Ovary (tissue), 3 donors: Measurements from ENCODE around the gene THRA.

Experiments used
- CTCF ChIP-seq, 3 donors: fragments of 450-650 bp in 2 of 3; fragments of 200-600 bp in 1 of 3; IDR thresholded peaks; one replicate each; pipeline versions ENCODE4 v1.5.1 to v1.8.0; 2016 to 2022; ENCODE audit warnings: antibody characterized with exemption in 3 of 3, mild to moderate bottlenecking in 1 of 3
- POLR2A ChIP-seq: fragments of 450-650 bp; IDR thresholded peaks from one replicate; pipeline ENCODE4 v1.6.1; 2017; ENCODE audit warnings: antibody characterized with exemption, mild to moderate bottlenecking, moderate library complexity
- donor health status: DM: no; HTN: no; CAD: no.

- no peak for TF ChIP-seq CTCF (IDR thresholded peaks at IDR 0.05)
- TF ChIP-seq POLR2A: no peak
Observed at GRCh38 chr17:40097087-40097486, 34.3 kb downstream of the THRA start.
